Esophagus squamous epithelium (tissue), 4 donors: ENCODE results near the gene LDAF1.

Experiments used
- POLR2A ChIP-seq, 4 donors: fragments of 450-650 bp; IDR thresholded peaks; one replicate each; pipeline ENCODE4 v1.6.1; 2017; ENCODE audit warnings: antibody characterized with exemption in 4 of 4, mild to moderate bottlenecking in 4 of 4, moderate library complexity in 3 of 4
- TF ChIP-seq, protein P1 (sequence below), 6 experiments: fragments of 450-650 bp in 4 of 6; fragments of 200-600 bp in 2 of 6; sonication (generic) in 2 of 6; IDR thresholded peaks; one replicate each; pipeline ENCODE4 v1.5.1; 2016 to 2019; ENCODE audit warnings: antibody characterized with exemption in 6 of 6, mild to moderate bottlenecking in 4 of 6, moderate library complexity in 4 of 6

- TF ChIP-seq, protein P1, sequence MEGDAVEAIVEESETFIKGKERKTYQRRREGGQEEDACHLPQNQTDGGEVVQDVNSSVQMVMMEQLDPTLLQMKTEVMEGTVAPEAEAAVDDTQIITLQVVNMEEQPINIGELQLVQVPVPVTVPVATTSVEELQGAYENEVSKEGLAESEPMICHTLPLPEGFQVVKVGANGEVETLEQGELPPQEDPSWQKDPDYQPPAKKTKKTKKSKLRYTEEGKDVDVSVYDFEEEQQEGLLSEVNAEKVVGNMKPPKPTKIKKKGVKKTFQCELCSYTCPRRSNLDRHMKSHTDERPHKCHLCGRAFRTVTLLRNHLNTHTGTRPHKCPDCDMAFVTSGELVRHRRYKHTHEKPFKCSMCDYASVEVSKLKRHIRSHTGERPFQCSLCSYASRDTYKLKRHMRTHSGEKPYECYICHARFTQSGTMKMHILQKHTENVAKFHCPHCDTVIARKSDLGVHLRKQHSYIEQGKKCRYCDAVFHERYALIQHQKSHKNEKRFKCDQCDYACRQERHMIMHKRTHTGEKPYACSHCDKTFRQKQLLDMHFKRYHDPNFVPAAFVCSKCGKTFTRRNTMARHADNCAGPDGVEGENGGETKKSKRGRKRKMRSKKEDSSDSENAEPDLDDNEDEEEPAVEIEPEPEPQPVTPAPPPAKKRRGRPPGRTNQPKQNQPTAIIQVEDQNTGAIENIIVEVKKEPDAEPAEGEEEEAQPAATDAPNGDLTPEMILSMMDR (IDR thresholded peaks at IDR 0.05) = no peak
- TF ChIP-seq POLR2A (IDR thresholded peaks at IDR 0.05) = no peak
These were observed 58.6 kb downstream of the LDAF1 start for GRCh38 chr16:21217121-21217520.
